NOMO-1 treated with DMSO at 0.1 percent for 48 hours (cell line): ENCODE results near the gene CSNK1A1.
A peak's percentile ranks its signal among the peaks of the same experiment; 100 is the strongest.

ENCODE experiments used
- DNase-seq: peaks from one replicate; lab custom pipeline; 2025; ENCODE audit not compliant: unreplicated experiment; lab: John Stamatoyannopoulos, UW

Gene CSNK1A1

DNA sequence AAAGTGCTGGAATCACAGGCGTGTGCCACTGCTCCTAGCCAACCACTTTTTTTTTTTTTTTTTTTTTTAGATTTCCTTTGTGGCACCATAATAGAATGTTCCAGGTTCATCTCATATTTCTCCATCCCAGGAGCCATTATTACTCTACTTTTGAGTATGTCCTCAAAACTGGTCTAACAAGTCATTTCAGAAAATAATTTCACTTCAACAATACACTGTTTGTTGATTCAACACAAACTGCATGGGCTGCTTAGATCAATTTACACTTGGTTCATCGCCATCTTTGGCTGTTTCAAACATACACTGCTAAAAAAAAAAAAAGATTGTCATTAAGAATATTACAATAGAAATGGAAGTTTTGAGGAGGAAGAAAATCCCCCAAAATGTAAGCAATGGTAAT is 57.9 kb downstream of the CSNK1A1 start:
- no peak for DNase-seq

DNA sequence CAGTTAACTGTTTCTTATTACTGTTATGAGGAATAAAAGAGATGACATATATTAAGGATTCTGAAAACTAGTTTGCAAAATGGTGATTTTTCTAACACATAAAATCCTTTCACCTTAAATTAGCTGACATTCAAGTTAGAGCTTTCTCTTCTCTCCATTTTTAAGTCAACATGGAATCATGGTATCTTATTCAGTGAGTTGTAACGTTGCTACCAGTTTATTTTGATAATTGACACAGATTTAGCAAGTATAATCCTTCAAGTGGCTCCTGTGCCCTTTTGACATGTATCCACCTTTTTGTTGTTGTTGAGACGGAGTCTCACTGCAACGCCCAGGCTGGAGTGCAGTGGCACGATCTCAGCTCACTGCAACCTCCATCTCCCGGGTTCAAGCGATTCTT is 58.5 kb downstream of the CSNK1A1 start:
- DNase-seq = no peak

DNA sequence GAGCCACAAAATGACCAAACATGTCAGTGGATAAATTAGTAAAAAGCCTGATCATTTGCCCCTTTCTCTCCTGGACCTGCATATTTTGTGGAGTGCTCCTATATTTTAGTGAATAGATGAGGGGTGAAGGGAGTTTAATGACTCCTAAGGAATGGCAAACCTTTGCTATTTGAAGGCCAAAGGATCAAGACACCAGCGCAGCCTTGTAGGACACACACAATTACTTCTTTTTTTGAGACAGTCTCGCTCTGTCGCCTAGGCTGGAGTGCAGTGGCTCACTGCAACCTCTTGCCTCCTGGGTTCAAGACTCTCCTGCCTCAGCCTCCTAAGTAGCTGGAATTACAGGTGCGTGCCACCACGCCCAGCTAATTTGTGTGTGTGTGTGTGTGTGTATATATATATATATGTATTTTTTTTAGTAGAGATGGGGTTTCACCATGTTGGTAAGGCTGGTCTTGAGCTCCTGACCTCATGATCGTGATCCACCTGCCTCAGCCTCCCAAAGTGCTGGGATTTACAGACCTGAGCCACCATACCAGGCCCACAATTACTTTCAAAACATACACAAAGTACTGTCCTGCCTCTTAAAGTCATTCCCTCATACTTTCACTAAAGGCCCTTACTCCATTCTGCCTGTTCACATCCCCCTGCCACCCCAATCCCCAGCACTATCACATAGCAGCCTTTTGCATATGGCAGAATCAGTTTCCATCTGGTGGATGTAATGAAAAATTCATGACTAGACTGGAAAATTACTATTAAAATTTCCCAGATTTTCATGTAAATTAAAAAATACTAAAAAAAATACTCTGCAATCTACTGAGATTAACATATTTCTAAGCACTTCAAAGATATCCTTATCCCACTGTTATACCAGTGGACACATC is 60.4 kb downstream of the CSNK1A1 start:
- DNase-seq = no peak

DNA sequence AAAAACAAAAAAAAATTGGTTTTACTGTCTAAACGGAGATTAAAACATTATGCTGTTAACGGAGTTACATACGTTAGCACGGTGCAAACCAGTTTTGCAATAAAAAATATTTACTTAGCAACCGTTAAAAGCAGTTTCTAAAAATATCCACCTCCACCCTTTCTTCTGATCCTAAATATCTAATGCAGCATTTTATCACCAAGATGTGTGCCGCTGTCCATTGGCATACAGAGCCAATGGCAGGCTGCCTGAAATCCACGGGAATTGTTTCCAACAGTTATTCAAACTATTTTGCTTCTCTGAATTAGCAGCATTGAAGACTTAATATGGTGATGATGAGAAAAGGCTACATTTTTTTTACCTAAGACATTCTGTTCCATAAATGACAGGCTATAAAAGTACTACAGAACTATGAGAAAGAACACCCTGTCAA is 61.6 kb downstream of the CSNK1A1 start:
- peak; percentile 50 for DNase-seq

DNA sequence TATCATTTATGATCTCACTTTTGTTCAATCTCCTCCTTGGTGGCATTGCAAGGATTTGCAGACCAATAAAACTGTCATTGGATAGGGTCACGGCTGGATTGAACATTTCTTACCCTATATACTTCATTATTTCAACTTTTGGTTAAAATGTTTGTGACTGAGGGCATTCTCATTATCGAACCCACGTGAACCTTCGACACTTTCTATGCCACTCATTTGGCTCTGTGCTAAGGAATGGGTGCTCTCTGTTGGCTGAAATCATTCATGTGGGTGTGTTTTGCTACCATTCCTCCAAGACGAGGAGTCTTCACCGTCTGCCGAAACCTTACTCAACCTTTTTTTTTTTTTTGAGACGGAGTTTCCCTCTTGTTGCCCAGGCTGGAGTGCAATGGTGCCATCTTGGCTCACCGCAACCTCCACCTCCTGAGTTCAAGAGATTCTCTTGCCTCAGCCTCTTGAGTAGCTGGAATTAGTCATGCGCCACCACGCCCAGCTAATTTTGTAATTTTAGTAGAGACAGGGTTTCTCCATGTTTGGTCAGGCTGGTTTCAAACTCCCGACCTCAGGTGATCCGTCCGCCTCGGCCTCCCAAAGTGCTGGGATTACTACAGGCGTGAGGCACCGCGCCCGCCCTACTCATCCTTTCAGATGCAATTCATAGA is 62.5 kb downstream of the CSNK1A1 start:
- DNase-seq = peak; percentile 18

DNA sequence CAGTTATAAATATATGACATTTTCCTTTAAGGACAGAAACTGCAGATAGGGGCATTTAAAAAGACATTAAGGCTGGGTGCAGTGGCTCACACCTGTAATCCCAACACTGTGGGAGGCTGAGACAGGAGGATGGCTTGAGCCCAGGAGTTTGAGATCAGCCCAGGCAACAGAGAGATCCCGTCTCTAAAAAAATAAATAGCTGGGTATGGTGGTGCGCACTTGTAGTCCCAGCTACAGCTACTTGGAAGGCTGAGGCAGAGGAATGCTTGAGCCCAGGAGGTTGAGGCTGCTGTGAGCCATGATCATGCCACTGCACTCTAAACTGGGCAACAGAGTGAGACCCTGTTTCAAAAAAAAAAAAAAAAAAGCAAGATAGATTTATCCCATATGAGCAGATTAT is 63.6 kb downstream of the CSNK1A1 start:
- no peak for DNase-seq

DNA sequence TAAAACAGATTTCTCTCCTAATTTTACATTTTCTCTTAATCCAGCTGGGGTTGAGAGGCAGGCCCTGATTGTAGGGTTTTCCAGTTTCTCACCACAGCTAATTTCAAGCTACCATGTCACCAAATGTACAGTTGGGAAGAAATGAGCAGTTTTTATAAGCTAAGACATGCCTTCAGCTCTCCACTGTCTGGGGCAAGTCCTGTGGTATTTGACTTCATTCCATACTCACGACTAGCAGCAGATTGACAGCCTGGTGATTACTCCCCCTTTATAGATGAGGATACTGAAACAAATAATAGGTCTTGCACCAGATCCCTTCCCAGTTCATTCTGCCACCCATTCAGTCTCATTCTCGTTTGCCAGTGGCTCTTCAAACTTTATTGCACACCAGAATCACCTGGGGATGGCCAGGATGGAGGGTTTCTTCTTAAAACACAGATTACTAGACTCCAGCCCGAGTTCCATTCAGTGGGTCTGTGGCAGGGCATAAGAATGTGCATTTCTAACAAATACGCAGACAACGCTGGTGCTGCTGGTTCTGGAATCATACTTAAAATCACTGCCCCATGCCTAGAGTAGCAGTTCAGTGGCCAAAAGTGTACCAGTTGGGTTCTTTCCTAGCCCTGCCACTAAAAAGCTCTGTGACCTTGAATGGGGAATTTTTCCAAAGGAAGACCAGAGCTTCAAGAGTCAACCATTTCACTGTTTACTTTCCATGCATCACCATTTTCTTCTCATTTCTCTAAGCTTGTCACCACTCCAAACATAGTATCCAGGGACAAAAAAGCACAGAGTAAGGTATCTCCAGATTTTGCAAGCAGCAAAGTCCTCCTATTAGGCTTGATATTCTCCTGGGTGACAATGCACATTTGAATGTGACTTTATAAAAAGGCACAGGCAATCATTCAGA is 64.3 kb downstream of the CSNK1A1 start:
- no peak for DNase-seq

DNA sequence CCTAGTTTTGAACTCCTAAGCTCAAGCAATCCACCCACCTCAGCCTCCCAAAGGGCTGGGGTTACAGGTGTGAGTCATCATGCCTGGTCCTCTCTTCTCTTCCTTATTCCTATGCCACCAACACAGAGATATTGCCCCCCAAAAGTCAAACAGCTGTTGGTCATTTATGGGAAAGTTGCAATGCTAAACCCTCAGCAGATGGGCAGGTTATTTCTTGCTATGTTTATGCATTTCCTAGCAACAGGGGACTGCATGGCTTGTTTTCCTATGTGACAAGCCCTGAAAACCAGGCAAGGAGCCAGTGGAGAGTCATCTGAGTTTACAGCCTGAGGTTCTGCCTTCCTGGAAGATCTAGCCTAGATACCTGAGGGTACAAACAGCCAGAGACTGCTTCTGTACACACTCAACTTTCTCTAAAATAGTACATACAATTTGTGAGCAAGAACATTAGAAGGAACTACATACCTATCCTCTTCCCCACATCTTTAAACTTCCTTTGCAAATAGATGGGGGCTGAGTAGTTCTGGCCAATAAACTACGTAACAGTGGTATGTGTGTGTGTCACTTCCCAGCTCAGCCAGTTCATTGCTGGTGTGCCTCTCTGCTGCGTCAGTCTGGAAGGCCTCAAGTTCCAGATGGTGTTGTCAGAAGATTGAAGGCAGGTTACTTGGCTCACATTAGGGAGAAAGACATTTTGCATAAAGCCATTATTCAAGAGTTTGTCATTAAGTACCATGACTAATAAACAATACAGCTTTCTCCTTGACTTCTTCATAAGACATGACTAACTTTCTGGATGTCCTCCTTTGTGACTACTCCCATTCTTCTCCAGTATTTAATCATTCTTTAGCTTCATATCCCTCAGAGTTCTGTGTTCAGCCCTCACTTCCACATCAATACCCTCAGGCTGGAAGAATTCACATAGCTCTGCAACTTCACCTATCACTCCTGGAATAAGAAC is 65.3 kb downstream of the CSNK1A1 start:
- no peak for DNase-seq

DNA sequence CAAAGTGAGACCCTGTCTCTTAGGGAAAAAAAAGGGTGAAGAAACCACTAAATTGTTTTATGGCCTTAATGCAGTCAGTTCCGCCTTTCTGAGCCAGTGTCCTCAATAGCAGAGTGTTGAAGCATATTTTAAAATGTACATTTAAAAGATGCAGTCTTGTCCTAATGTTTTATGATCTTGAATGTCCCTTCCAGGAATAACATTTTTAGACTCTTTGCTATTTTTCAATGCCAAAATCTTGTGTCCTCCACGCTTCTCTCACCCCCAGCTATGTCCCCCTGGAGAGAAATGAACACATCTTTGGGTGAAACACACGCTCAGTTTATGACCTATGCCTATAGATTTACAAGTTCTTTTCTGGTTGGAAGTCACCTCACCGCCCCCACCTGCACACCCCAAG is 69.8 kb downstream of the CSNK1A1 start:
- DNase-seq = no peak

DNA sequence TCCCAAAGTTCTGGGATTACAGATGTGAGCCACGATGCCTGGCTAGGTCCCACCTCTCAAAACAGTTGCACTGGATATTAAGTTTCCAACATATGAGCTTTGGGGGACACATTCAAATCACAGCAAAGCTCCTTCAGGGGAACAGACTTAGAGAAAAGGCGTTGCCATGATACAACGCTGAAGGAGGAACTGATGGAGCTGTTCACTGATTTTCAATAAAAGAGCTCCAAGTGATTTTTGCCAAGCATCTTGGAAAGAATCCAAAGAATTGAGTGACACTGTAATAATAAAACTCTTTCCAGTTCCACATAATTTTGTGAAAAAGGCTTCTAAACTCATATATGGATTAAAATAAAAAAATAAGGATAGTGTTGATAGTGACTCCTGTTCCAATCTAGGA is 72.5 kb downstream of the CSNK1A1 start:
- DNase-seq = no peak

DNA sequence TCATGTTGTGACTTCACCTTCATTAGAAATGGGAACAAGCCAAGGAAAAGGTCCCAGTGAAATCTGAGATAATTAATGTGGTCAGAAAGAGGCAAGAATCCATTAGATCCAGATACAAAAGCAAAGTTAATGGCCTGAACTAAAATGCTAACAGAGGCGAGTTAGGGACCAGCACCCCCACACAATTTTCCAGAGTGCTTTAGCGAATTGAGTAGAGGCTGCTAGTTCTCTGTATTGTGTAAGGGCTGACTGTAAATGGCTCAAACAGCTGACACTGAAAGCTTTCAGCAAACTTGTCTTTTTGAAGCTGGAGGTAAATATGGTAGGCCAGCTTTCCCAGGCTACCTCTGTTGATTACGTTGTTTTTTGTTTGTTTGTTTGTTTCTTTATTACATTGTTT is 75.5 kb downstream of the CSNK1A1 start:
- no peak for DNase-seq

DNA sequence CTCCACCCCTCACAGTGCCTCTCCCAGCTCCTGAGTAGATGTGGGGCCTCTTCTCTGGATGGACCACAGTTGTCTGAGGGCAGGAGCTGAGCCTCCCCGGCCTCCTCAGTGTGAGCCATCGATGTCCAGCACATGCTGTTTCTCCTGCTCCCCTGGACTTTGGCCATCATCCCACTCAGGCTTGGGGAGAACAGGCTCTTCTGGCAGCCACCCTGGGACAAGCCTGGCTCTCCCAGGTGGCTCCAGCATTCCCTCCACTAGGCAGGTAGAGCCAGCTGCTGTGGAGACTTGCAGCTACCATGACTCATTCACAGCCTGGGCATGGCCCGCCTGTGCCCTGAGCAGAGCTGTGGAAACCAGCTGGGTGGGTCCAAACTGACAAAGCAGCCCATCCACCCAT is 77.0 kb downstream of the CSNK1A1 start:
- DNase-seq = no peak

DNA sequence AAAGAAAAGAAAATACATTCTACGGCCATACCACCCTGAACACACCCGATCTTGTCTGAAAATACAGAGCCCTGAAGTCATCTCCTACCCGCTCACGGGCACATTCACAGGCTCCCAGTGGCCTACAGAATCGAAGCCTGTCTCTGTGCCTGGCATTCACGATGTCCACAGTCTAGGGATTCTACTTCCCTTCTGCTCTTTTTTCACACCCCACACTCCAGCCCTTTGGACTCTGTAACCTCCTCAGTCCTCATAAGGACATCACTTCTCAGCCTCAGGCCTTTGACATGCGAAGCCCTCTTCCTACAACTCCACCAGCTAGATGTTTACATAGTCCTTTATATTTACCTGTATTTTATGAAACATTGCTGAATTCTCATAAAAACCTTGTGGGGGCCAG is 77.8 kb downstream of the CSNK1A1 start:
- DNase-seq = no peak

DNA sequence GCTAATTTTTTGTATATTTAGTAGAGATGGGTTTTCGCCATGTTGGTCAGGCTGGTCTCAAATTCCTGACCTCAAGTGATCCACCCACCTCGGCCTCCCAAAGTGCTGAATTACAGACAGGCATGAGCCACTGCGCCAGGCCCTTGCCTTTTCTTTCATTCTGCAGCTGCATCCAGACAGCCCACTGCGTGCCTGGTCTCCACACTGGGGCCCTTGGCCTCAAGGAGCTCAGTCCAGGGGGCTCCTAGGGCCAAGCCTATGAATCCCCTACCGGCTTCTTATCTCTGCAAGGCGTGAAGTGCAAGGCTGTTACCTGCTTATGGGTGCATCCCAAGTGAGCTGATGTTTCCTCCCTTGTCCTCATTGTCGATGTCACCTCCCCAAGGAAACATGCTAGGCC is 78.8 kb downstream of the CSNK1A1 start:
- no peak for DNase-seq

DNA sequence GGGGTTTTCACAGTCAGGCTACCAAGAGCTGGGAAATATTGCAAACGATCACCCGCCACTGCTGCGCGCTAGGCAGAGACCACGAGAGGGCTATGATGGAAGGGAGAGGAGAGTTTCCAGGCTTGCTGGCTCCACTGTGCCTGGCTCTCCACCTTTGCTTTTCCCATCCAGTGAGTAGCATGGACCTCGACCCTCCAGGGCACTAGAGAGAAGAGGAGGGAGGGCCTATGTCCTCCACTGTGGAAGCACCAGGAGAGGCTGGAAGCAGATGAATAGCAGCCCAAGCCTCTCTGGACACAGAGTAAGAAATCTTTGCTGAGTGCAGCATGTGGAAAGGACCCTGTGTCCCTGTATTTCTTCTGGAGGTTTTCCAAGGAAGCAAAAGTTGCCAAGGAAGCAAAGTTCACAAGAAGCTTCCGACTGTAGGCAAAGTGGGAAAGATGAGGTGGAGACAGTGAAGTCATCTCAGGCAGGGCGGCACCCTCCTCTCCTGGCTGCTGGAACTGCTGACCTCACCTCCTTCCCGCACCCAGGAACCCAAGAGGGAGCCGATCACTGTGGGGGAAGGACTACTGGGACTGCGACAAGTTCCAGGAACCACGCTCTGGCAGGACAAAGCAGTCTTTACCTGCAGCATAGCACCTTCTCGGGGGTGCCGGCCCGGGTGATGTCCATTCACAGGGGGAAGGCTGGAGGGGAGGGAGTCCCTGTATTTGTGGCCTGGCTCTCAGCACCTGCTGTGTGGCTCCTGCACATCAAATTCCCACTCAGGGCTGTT is 79.6 kb downstream of the CSNK1A1 start:
- DNase-seq = no peak

DNA sequence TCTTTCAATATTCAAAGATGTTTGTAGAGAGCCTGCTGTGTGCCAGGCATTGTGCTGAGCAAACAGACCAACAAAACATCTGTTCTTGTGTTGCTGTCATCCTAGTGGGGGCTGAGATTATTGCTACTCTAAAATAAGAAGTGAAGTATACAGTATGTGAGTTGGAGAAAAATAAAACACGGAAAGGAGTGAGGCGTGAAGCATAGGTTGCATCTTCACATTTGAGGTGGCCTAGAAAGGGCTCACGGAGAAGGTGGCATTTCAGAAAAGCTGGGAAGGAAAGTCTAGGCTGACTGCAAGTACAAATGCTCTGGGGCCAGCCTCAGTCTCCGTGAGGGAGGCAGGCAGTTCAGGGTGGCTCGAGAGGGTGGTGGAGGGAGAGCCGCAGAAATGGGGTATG is 80.3 kb downstream of the CSNK1A1 start:
- no peak for DNase-seq

DNA sequence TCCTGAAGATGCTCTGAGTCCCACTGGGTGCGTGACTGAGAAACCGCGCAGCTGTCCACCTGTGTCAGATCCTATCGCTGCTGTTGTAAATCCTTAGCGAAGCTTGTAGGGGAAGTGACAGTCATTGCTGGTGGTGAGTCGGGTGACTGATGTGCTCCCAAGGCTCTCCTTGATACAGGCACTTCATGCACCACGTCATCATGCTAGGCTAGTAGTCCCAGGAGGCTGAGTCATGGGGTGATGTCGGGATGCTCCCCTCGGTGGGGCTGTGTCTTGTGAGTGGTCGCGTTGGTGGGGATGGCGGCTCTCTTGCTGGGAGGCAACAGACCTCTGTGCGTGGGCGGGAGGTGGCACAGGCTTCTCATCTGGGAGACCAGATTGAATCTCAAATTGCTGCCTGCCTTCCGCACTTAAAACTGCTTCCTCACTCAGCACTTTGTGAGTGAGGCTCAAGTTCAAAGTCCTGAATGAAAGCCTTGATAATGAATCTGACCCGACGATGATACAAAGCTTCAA is 84.7 kb downstream of the CSNK1A1 start:
- no peak for DNase-seq

DNA sequence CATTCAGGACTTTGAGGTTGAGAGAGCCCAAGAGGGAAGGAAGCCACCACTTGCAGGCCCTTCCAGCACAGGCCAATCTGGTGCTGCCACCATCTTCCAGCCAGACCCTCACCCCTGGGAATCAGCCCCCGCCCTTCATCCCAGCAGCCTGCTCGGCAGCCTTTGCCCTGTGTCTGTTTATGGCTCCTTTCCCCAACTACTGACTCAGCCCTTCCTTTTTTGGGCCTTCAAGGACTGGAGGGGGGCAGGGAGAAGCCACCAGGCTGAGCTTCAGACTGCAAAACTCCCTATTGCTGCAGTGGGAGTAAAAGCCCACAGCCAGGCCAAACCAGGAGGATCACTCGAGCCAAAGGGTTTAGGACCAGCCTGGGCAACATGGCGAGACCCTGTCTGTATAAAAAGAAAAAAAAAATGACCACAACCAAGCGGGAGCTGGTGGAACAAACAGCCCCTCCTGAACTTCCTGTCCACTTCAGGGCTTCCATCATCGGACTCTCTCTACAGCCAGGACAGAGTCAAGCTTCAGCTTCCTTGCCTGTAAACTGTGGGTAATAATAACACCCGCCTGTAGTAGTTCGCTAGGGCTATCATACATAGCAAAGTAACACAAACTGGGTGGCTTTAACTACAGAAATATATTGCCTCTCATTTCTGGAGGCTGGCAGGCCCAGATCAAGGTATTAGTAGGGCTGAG is 86.3 kb downstream of the CSNK1A1 start:
- DNase-seq = peak; percentile 24

DNA sequence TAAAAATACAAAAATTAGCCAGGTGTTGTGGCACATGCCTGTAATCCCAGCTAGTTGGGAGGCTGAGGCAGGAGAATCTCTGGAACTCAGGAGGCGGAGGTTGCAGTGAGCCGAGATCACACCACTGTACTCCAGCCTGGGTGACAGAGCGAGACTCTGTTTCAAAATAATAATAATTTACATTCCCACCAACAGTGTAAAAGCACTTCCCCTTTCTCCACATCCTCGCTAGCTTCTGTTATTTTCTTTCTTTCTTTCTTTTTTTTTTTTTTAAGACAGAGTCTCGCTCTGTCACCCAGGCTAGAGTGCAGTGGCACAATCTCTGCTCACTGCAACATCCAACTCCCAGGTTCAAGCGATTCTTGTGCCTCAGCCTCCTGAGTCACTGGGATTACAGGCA is 89.3 kb downstream of the CSNK1A1 start:
- peak; percentile 49 for DNase-seq
